Measurements from ENCODE around the gene SLC16A12. TPM values are rescaled to one million over a fixed set of nuclear protein-coding genes. Genes with fewer than 3 reads are reported as not detected.

Gene SLC16A12
- total and polyA plus RNA-seq, 2 of the 4 experiments (the other 2 are of a cell fraction): 1.4 to 1.6 TPM

GRCh38 chr10:89471110-89471809, 64.1 kb downstream of the SLC16A12 start:
- POLR2A ChIA-PET (ENCODE audit: unreplicated experiment): no interaction called here
- CTCF ChIA-PET: interaction anchor here (0.5 kb wide), 1 partner anchor 52 kb away, joined by 4 read pairs; no protein-coding TSS in a partner anchor

More at GRCh38 chr10:89471110-89471809, 64.1 kb downstream of the SLC16A12 start:
- H2AK9ac ChIP-seq (replicated peaks; ENCODE audit: low read depth, low read length, poor library complexity): no peak overlapping the region
- no peak overlapping the region for H4K8ac ChIP-seq (ENCODE audit: low read depth in 2 of 2, low read length in 2 of 2)
- H3K18ac ChIP-seq (ENCODE audit: low read depth, low read length): no peak overlapping the region
- H3K23ac ChIP-seq (ENCODE audit: low read depth, low read length): no peak overlapping the region
- H3K9ac ChIP-seq (ENCODE audit: low read depth, low read length): no peak overlapping the region
- no peak for TF ChIP-seq MAFK (IDR thresholded peaks at IDR 0.05; ENCODE audit: low read depth, low read length)
- TF ChIP-seq, protein P1, sequence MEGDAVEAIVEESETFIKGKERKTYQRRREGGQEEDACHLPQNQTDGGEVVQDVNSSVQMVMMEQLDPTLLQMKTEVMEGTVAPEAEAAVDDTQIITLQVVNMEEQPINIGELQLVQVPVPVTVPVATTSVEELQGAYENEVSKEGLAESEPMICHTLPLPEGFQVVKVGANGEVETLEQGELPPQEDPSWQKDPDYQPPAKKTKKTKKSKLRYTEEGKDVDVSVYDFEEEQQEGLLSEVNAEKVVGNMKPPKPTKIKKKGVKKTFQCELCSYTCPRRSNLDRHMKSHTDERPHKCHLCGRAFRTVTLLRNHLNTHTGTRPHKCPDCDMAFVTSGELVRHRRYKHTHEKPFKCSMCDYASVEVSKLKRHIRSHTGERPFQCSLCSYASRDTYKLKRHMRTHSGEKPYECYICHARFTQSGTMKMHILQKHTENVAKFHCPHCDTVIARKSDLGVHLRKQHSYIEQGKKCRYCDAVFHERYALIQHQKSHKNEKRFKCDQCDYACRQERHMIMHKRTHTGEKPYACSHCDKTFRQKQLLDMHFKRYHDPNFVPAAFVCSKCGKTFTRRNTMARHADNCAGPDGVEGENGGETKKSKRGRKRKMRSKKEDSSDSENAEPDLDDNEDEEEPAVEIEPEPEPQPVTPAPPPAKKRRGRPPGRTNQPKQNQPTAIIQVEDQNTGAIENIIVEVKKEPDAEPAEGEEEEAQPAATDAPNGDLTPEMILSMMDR (conservative IDR thresholded peaks at IDR 0.05; ENCODE audit: low read depth, low read length): no peak
- no peak for TF ChIP-seq RAD21 (IDR thresholded peaks at IDR 0.05; ENCODE audit: low read length)
- no peak for TF ChIP-seq RCOR1 (IDR thresholded peaks at IDR 0.05; ENCODE audit: insufficient replicate concordance, low read length)
- TF ChIP-seq CEBPB (IDR thresholded peaks at IDR 0.05; ENCODE audit: low read depth, low read length): peak; percentile 71
- TF ChIP-seq POLR2A (IDR thresholded peaks at IDR 0.05; ENCODE audit: low read depth, low read length): no peak
- no peak for TF ChIP-seq CHD1 (IDR thresholded peaks at IDR 0.05; ENCODE audit: low read depth, low read length)
- TF ChIP-seq SMC3 (IDR thresholded peaks at IDR 0.05; ENCODE audit: low read depth, low read length): no peak
- TF ChIP-seq, protein P2, sequence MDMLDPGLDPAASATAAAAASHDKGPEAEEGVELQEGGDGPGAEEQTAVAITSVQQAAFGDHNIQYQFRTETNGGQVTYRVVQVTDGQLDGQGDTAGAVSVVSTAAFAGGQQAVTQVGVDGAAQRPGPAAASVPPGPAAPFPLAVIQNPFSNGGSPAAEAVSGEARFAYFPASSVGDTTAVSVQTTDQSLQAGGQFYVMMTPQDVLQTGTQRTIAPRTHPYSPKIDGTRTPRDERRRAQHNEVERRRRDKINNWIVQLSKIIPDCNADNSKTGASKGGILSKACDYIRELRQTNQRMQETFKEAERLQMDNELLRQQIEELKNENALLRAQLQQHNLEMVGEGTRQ (IDR thresholded peaks at IDR 0.05; ENCODE audit: low read depth, low read length): no peak
- TF ChIP-seq RFX5 (IDR thresholded peaks at IDR 0.05; ENCODE audit: low read depth, low read length): 0 out of 2 replicates have a peak, but pooled peaks have one; percentile 6
- TF ChIP-seq, protein P3, sequence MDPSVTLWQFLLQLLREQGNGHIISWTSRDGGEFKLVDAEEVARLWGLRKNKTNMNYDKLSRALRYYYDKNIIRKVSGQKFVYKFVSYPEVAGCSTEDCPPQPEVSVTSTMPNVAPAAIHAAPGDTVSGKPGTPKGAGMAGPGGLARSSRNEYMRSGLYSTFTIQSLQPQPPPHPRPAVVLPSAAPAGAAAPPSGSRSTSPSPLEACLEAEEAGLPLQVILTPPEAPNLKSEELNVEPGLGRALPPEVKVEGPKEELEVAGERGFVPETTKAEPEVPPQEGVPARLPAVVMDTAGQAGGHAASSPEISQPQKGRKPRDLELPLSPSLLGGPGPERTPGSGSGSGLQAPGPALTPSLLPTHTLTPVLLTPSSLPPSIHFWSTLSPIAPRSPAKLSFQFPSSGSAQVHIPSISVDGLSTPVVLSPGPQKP (IDR thresholded peaks at IDR 0.05; ENCODE audit: borderline replicate concordance, low read depth, low read length): no peak
- H3K79me1 ChIP-seq (ENCODE audit: low read depth in 1 of 2, low read length in 2 of 2): no peaks in the 10 kb centered on the region
- H3K27me3 ChIP-seq (ENCODE audit: control insufficient read depth, insufficient read depth, low read length): no peaks in the 10 kb centered on the region
- ATAC-seq (ENCODE audit: low read depth): no peak
- in situ Hi-C loops (cut with MboI; ENCODE audit: low sequenced_read_pairs): no loop called here
- no peak overlapping the region for H2BK5ac ChIP-seq (ENCODE audit: low read depth, low read length, poor library complexity, severe bottlenecking)
- no peak overlapping the region for H3K14ac ChIP-seq (replicated peaks; ENCODE audit: low read depth, low read length)
- no TSS peak for BruUV-seq (replicated peaks)
- no peak overlapping the region; the same call in 1 of the 2 replicates for H2AK5ac ChIP-seq (ENCODE audit: low read depth, low read length)
- H2BK15ac ChIP-seq (ENCODE audit: low read depth, low read length): no peak overlapping the region; the same call in 2 of the 3 replicates
- H3K56ac ChIP-seq (ENCODE audit: extremely low read depth, insufficient read depth, low read length): no peak overlapping the region
- H3K4me2 ChIP-seq (ENCODE audit: low read depth, low read length): no peak overlapping the region
- no peak overlapping the region for H3K4me3 ChIP-seq (ENCODE audit: insufficient read depth, low read depth, low read length)
- dilution Hi-C loops (cut with HindIII; ENCODE audit: low sequenced_read_pairs, unreplicated experiment): no loop called here
- no peaks in the 10 kb centered on the region for H3K9me3 ChIP-seq (ENCODE audit: control insufficient read depth, insufficient read depth, low read length)
- no peaks in the 10 kb centered on the region for H4K20me1 ChIP-seq (ENCODE audit: insufficient read depth, low read length)
- no peak overlapping the region for H4K5ac ChIP-seq (ENCODE audit: low read depth, low read length)
- peak; percentile 54 for DNase-seq
- no CpG with 5 or more reads among the region's 1 CpG for WGBS, 2 experiments (ENCODE audit: extremely low coverage in 2 of 2, insufficient read length in 1 of 2)
- intact Hi-C loops (cut with micrococcal nuclease): no loop called here
- H3K27ac ChIP-seq (ENCODE audit: insufficient read depth, low read length): no peak overlapping the region
- H3K9me1 ChIP-seq (ENCODE audit: insufficient read depth, low read length): peaks cover 4% of the 10 kb centered on the region
- peaks cover 15% of the 10 kb centered on the region for H3K4me1 ChIP-seq (ENCODE audit: control insufficient read depth, insufficient read depth, low read length)
- no peak overlapping the region for H2BK20ac ChIP-seq (ENCODE audit: low read depth, low read length)
- no peak overlapping the region for H3K4ac ChIP-seq (ENCODE audit: low read depth, low read length)
- no peaks in the 10 kb centered on the region for H3K36me3 ChIP-seq (ENCODE audit: control insufficient read depth, insufficient read depth, low read length)
- no peak overlapping the region for H2BK120ac ChIP-seq (ENCODE audit: low read depth, low read length)
- no peak overlapping the region for H4K91ac ChIP-seq (ENCODE audit: insufficient read depth, low read depth, low read length)
- H2AFZ ChIP-seq (replicated peaks; ENCODE audit: low read length, poor library complexity): no peak overlapping the region

Data from IMR-90 (cell line).